Stimulated activated CD4-positive, alpha-beta T cell treated with anti-CD3 and anti-CD28 coated beads, Interleukin-4, amount 100 ng/mL, for 4 hours (primary cell): ENCODE measurements around the gene DLX4.

Experiments
- DNase-seq, 2 experiments: peaks; one replicate each; pipeline ENCODE4 v3.0.0-alpha.2; 2020

The DLX4 gene

GRCh38 chr17:50021681-50022370 is 52.8 kb downstream of the DLX4 start:
- DNase-seq: no peak

- DNase-seq: no peak
Measured at GRCh38 chr17:50022463-50023130, 53.6 kb downstream of the DLX4 start.

- DNase-seq: no peak
Measured at GRCh38 chr17:50023520-50023919, 54.5 kb downstream of the DLX4 start.
